IPS DF 6.9 (cell line): ENCODE measurements around the gene SLC12A6.
"Not testable (repeated sequence)": the region's sequence is repeated elsewhere in the genome, so short reads cannot be mapped to it uniquely, and the experiment has no call there.

Source experiments
- DNase-seq: peaks from one replicate; pipeline ENCODE4 v3.0.0-alpha.2; 2013; ENCODE audit warnings: low read depth, low spot score
- H3K27ac ChIP-seq: one replicate; pipeline ENCODE4 v1.5.1; 2013; ENCODE audit warnings: low read length, control low read depth
- H3K27me3 ChIP-seq: 2 replicates; pipeline ENCODE4 v1.6.1; 2013; ENCODE audit warnings: mild to moderate bottlenecking, low read length; ENCODE audit not compliant: control insufficient read depth, insufficient read depth
- H3K36me3 ChIP-seq: 2 replicates; pipeline ENCODE4 v1.6.1; 2013; ENCODE audit warnings: low read length; ENCODE audit not compliant: control insufficient read depth, insufficient read depth
- H3K4me1 ChIP-seq: 2 replicates; pipeline ENCODE4 v1.6.1; 2013; ENCODE audit warnings: low read length; ENCODE audit not compliant: control insufficient read depth, insufficient read depth
- H3K4me3 ChIP-seq: 2 replicates; pipeline ENCODE4 v1.5.1; 2013; ENCODE audit warnings: mild to moderate bottlenecking, low read length
- H3K9me3 ChIP-seq: 2 replicates; pipeline ENCODE4 v1.6.1; 2013; ENCODE audit warnings: low read length, inconsistent platforms; ENCODE audit not compliant: control insufficient read depth, insufficient read depth
- WGBS: extraction: QIAGEN DNeasy Blood & Tissue Kit; methylation state at CpG from one replicate; pipeline ENCODE4 v1.1.7; 2013; ENCODE audit warnings: mixed read lengths, missing lambda C conversion rate; ENCODE audit not compliant: insufficient read length, insufficient coverage; 5-methylcytosine and 5-hydroxymethylcytosine counted together

Gene SLC12A6

DNA sequence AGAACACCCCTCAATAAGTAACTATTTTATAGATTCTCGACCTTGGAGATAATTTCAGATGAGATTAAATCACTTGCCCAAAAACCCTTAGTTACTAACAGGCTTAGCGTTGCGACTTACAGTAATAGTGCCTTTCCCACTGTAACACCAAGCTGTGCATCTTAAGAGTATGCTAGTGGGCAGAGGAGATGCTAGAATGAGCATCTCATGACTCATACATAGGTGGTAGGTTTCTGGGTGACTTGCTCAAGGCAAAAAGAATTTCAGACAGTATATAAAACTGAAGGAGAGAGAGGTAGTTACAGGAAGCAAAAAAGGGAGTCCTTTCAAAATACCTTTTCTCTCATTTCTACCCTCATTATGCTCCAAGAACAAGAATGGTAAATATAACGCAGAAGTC lies 131.6 kb downstream of the SLC12A6 start:
- H3K4me1 ChIP-seq: no peaks in the 10 kb centered on the region
- WGBS: no CpG with 5 or more reads among the region's 4 CpGs

DNA sequence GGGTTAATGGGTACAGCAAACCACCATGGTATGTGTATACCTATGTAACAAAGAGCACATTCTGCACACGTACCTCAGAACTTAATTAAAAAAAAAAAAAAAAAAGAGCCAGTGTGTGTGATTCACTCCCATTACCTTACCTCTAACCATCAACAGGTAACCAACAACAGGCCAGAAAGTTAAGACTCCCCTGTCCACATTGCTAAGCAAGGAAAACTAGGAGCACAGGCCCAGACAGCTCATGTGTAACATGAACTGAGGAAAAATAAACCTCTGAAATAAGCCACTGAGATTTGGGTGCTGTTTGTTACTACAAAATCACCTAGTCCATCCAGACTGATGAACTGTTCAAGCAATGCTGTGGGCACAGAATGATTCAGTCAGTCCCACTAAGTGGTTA lies 133.6 kb downstream of the SLC12A6 start:
- Histone ChIP-seq H3K4me3 (no peak overlapping the region), H3K36me3 (no peaks in the 10 kb centered on the region; the same call in 1 of the 2 replicates), H3K9me3 (no peaks in the 10 kb centered on the region), H3K27me3 (no peaks in the 10 kb centered on the region), H3K27ac (no peak overlapping the region), H3K4me1 (no peaks in the 10 kb centered on the region)
- no CpG with 5 or more reads among the region's 1 CpG for WGBS
- no peak for DNase-seq

More for the DNA sequence above, 131.6 kb downstream of the SLC12A6 start:
- Histone ChIP-seq H3K9me3 (no peaks in the 10 kb centered on the region), H3K36me3 (no peaks in the 10 kb centered on the region), H3K27ac (no peak overlapping the region), H3K4me3 (no peak overlapping the region), H3K27me3 (no peaks in the 10 kb centered on the region)
- no peak for DNase-seq

DNA sequence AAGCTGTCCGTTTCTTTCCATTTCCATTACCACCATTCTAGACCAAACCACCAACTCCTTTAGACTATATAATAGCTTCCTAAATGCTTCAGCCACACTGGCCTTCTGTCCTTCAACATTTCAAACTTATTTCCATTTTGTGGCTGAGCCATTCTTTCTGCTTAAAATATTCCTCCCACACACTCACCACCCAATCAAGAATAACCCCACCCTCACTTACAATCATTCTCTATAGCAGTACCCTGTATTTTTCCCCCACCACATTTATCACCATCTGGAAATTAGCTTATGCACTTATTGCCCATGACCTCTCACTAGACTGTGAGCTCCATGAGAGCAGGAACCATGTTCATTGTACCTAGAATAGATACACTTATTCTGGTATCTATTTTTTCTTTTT lies 134.3 kb downstream of the SLC12A6 start:
- H3K4me1 ChIP-seq: no peaks in the 10 kb centered on the region
- WGBS: 100% methylated on average over 1 of the region's 1 CpG
- no peak overlapping the region for H3K27ac ChIP-seq
- H3K27me3 ChIP-seq: no peaks in the 10 kb centered on the region
- H3K9me3 ChIP-seq: no peaks in the 10 kb centered on the region
- no peak for DNase-seq
- no peaks in the 10 kb centered on the region; the same call in 1 of the 2 replicates for H3K36me3 ChIP-seq
- no peak overlapping the region for H3K4me3 ChIP-seq

DNA sequence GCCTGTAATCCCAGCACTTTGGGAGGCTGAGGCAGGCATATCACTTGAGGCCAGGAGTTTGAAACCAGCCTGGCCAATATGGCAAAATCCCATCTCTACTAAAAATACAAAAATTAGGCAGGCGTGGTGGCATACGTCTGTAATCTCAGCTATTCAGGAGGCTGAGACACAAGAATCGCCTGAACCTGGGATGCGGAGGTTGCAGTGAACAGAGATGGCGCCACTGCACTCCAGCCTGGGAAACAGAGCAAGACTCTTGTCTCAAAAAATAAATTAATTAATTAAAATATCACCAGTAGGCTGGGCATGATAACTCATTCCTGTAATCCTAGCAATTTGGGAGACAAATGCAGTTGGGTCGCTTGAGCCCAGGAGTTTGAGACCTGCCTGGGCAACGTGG lies 144.3 kb downstream of the SLC12A6 start:
- not testable (repeated sequence) for H3K36me3 ChIP-seq, H3K27me3 ChIP-seq, H3K27ac ChIP-seq, DNase-seq, H3K4me3 ChIP-seq, H3K9me3 ChIP-seq, H3K4me1 ChIP-seq
- WGBS: no CpG with 5 or more reads among the region's 7 CpGs

DNA sequence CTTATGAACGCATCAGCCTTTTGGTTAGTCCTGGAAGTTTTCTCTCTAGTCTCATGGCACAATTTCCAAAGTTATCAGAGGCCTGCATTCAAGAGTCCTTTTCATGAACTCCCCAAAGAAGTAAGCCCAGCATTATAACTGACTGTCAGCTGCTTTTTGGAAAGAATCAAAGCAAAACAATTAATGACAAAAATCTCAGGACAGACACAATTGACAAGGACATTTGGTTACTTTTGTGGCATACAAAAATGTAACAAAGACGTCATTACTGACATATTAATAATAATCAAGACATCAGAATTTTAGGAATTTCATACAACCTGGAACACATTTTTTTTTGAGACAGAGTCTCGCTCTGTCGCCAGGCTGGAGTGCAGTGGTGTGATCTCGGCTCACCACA lies 148.9 kb downstream of the SLC12A6 start:
- Histone ChIP-seq H3K27ac (no peak overlapping the region), H3K4me3 (no peak overlapping the region), H3K27me3 (no peaks in the 10 kb centered on the region), H3K36me3 (peaks cover 3% of the 10 kb centered on the region; the same call in 1 of the 2 replicates), H3K4me1 (no peaks in the 10 kb centered on the region), H3K9me3 (no peaks in the 10 kb centered on the region)
- no peak for DNase-seq
- no CpG with 5 or more reads among the region's 5 CpGs for WGBS

DNA sequence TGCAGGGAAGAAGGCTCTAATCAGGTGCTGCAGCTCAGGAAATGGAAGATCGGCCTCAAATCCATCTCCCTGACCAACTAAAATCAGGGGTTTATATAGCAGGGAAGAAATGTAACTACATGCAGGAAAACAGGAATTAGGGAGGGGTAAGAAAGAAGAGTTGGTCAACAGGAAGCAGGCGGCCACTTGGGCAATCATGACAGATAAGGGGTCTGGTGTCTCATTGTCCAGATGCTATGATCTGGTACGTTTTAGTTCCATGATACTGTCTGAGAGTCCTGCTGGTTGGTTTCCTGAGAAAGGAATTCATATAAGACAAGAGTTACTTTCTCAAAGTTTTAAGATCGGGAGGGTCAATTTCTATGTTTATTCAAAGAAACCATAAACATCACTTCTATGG lies 151.9 kb downstream of the SLC12A6 start:
- H3K27me3 ChIP-seq: no peaks in the 10 kb centered on the region
- no peak overlapping the region for H3K4me3 ChIP-seq
- no peak for DNase-seq
- H3K9me3 ChIP-seq: no peaks in the 10 kb centered on the region
- H3K36me3 ChIP-seq: peaks cover 3% of the 10 kb centered on the region; the same call in 1 of the 2 replicates
- WGBS: no CpG with 5 or more reads among the region's 4 CpGs
- no peak overlapping the region for H3K27ac ChIP-seq
- H3K4me1 ChIP-seq: no peaks in the 10 kb centered on the region

DNA sequence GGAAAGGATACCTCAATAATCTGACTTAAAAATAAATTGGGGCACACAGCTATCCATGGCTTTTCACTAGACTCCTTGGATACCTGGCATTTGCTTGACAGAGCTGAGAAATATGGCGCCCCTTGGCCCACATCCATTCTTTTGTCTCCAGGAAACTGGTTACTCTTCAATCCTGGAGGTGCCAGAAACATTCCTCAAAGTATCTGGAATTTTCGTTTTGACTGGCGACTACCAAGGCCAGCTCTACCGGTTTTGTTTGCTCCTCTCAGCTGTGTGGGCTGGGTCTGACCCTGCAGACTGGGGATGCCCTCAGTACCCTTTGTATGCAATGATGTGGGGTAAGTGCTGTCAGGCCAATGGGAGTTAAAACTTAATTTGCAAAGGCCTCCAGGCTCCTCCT lies 154.6 kb downstream of the SLC12A6 start:
- no CpG with 5 or more reads among the region's 4 CpGs for WGBS

More for the DNA sequence above, 154.6 kb downstream of the SLC12A6 start:
- Histone ChIP-seq H3K4me1 (no peaks in the 10 kb centered on the region), H3K27me3 (no peaks in the 10 kb centered on the region), H3K4me3 (no peak overlapping the region), H3K27ac (no peak overlapping the region), H3K9me3 (no peaks in the 10 kb centered on the region), H3K36me3 (peaks cover 3% of the 10 kb centered on the region; the same call in 1 of the 2 replicates)
- no peak for DNase-seq
